ENCODE results near the gene KIAA0513. TPM values are rescaled to one million over a fixed set of nuclear protein-coding genes. Genes with fewer than 3 reads are reported as not detected.
A peak's percentile ranks its signal among the peaks of the same experiment; 100 is the strongest.

Gene KIAA0513
- total RNA-seq, 2 donors from 2014 or later: 14.7 to 15.8 TPM

DNA sequence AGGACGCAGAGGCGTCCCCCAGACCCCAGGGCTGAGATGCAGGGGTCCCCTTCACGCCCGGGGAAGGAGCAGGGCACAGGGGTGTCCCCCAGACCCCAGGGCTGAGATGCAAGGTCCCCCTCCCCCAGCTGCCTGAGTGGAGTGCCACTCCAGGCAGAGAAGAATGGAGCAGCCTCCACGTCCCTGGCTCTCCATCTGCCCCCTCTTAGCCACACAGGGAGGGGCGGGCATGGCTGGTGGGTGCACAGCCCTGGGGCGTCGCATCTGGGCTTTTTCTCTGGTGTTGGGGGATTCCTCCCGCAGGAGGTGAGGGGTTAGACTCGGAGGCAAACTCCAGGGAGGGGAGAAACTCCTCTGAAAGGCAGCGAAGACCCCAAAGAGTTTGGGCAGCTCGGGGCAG, 67.2 kb downstream of the KIAA0513 start:
- no peak for DNase-seq (ENCODE audit: low spot score)
- intact Hi-C loops (cut with DNase I): no loop called here

GRCh38 chr16:85096921-85097320, 69.3 kb downstream of the KIAA0513 start:
- intact Hi-C loops (cut with DNase I): no loop called here
- no peak for DNase-seq (ENCODE audit: low spot score)

DNA sequence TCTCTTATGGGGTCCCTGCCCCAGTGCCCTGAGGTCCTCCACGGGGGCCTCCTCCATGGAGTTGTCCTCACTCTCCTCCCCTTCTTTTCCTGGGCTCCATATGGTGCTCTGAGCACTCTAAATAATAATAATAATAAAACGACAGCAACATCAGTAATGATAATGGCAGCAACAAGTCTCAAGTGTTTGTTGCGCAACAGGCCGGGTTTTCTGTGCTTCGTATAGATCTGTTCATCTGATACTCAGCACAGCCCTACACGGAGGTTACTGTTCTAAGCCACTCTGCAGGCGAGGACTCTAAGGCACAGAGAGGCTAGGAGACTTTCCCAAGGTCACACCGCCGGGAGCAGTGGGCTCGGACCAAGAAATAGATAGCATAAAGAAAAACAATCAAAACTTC, 71.0 kb downstream of the KIAA0513 start:
- intact Hi-C loops (cut with DNase I): no loop called here
- no peak for DNase-seq (ENCODE audit: low spot score)

DNA sequence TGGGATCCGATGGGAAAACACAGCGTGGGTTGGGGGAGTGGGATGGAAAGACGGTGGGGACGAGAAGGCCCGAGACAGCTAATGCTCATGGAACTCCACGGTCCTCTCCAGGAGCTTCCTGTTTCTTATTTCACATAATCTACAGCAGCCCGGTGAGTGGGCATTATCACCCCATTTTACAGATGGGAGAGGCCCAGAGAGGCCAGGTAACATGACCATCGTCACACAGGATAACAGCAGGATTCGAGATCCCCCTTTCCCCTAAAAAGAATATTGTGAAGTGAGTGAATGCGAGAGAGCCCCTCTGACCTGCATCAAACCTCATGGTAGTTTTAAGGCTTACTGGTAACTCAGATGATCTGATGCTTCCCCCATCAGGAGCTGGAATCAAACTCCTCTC, 72.7 kb downstream of the KIAA0513 start:
- no peak for DNase-seq (ENCODE audit: low spot score)
- intact Hi-C loops (cut with DNase I): no loop called here

GRCh38 chr16:85101956-85102630, 74.5 kb downstream of the KIAA0513 start:
- no peak for DNase-seq (ENCODE audit: low spot score)
- intact Hi-C loops (cut with DNase I): no loop called here

DNA sequence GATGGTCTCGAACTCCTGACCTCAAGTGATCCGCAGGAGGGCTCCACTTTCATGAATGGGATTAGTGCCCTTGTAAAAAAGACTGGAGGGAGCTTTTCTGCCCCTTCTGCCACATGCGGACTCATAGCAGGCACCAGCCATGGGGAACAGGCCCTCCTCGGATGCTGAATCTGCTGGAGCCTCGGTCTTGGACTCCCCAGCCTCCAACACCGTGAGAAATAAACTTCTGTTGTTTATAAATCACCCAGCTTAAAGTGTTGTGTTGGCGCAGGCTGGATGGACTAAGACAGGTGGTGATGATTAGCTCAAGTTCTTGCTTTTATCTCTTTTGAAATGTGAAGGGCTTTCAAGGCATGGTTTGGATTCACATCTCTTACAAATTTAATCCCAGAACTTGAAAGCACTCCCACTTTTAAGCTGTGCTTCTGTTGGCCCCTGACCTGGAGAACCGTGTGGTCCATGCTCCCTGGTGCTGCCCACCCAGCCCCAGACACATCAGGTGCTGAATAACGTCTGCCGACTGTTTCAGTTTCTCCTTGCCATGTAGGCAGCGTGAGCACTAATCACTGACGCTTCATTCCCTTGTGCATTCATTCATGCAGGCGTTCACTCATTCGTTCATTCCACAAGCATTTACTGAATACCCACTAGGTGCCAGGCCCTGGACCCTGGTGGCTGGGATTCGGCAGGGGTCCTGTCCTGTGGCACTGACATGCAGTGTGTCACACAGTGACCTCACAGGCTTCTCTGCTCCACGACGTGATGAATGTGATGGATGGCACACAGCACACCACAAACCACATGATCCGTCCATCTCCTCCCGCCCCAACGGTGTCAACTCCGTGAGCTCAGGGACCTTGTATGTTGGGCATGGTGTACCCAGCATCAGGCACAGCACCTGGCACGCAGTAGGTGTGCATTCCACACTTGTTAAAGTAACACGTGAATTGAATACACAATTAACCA, 75.8 kb downstream of the KIAA0513 start:
- intact Hi-C loops (cut with DNase I): no loop called here
- DNase-seq (ENCODE audit: low spot score): no peak

DNA sequence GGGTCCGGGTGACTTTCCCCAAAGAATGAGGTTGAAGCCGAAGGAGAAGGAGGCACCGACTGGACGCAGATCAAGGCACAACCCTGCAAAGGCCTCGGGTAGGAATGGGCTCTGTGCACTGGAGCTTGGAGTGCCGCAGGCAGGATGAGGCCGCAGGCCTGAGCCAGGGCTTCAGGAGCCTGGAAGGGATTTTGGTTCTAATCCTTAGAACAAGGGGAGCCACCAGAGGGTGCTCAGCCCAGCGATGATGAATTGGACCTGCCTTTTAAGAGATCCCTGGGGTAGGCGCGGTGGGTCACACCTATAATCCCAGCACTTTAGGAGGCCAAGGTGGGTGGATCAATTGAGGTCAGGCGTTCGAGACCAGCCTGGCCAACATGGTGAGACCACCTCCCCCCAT, 76.6 kb downstream of the KIAA0513 start:
- no peak for DNase-seq (ENCODE audit: low spot score)
- intact Hi-C loops (cut with DNase I): no loop called here

GRCh38 chr16:85104821-85105391, 77.3 kb downstream of the KIAA0513 start:
- no peak for DNase-seq (ENCODE audit: low spot score)
- intact Hi-C loops (cut with DNase I): no loop called here

DNA sequence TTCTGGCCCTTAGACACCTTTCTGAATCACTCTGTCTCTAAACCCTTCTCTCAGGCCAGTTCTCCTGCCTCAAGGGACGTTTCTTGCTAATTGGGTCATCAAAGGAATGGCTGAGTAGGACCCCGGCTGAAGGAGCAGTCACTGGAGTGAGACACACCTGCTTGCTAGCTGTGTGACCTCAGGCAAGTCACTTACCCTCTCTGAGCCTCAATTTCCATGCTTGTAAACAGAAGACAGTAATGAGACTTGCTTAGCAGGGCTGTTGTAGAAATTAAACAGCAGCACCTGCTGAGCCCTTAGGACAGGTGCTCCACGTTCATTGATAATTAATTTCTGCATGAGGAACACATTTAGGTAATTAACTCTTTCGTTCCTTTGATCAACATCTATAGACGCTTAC, 77.9 kb downstream of the KIAA0513 start:
- DNase-seq (ENCODE audit: low spot score): no peak
- intact Hi-C loops (cut with DNase I): no loop called here

DNA sequence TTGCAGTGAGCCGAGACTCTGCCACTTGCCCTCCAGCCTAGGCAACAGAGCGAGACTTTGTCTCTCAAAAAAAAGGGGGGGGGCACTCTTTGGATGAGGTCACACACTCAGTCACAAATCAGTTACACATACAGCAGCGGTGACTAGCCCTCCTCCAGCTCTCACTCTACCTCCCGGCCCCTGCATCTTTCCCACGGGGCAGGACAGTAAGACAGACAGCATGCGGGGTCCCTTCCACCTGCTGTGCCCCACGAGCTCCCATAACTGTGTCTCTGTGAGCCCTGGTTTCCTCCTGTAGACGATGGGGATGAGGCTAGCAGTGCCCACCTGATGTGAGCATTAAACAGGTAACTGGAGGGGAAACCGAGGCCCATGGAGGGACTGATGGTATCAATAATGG, 79.5 kb downstream of the KIAA0513 start:
- intact Hi-C loops (cut with DNase I): no loop called here
- no peak for DNase-seq (ENCODE audit: low spot score)

DNA sequence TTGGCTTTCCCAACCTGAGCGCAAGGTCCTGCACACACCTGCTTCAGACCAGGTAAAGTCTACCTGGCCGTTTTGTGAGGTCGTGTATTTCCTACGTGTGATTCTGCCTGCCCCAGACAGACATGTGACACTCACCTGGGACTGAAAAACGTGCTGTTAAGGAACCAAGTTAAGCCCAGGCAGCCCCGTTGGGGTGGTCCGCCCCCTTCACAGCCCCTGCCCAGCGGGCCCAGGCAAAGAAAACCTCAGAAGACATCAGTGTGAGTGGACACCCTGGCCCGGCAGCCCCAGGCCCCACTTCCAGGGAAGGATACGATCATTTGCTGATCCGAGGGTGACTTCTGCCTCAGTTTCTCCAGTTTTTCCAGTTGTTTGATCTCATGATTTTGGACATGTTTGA, 79.9 kb downstream of the KIAA0513 start:
- intact Hi-C loops (cut with DNase I): no loop called here

DNA sequence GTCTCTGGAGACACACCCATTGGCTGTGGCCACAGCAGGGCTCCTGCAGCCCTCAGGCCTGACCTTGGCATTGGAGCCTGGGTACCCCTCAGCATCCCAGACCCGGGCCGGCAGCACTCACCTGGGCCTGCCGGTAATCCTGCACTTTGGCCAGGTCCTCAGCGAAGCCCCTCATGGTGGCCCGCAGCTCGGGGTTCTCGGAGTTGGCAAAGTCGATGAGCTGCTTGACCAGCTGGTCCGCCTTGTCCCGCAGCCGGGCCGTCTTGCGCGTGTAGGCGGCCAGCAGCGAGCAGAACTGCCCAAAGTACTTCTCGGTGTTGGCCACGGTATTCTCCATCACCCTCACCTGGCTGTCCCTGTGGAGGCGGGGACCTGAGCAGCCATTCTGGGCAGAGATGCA, 82.5 kb downstream of the KIAA0513 start:
- DNase-seq (ENCODE audit: low spot score): no peak
- intact Hi-C loops (cut with DNase I): loop anchor here in 1 of 2 donors (5.0 to 10.0 kb wide), 2 partner anchors 142 to 505 kb away; partner anchors contain the start of gene GSE1

More for the DNA sequence above, 79.9 kb downstream of the KIAA0513 start:
- no peak for DNase-seq (ENCODE audit: low spot score)

DNA sequence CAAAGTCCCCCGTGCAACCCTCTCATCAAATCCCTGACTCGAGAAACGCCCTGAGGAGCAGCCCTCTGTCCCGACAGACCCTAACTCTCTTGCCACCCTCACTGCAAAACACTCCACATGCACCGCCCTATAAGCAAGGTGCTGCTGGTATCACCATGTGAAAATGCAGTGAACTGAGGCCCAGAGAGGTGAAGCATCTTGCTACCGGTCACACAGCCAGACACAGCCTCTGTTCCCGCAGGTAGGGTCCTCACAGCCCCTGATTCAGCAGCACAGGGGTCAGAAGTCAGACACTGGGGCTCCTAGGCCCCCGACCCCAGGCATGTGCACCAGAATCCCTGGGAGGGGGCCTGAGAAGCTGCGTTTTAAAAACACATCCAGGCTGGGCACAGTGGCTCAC, 83.6 kb downstream of the KIAA0513 start:
- intact Hi-C loops (cut with DNase I): loop anchor here in 1 of 2 donors (5.0 to 10.0 kb wide), 2 partner anchors 141 to 504 kb away; partner anchors contain the start of gene GSE1
- DNase-seq (ENCODE audit: low spot score): no peak

DNA sequence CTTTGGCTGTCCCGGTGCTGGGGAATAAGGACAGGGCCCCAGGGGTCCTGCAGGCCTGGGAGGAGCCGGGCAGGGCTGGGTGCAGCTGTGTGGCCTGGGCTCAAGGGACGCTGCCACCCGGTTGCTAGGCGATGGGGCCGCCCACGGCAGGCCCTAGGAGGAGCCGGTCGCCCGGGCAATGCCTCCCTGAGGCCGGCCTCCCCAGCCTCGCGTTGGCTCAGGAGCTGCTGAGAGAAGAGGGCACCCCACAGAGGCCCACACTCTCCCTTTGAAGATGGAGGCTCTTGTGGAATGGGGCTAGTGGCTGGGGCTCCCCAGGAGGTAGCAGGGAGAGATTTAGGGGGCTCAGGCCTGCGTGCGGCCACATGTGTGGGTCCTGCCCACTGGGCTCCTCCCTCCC, 84.8 kb downstream of the KIAA0513 start, which contains the start of gene CIBAR2:
TSS of gene CIBAR2 (minus strand) at position 109 of the 400 bp plus-strand sequence. CDS start 120 bp downstream, outside the sequence.
- DNase-seq (ENCODE audit: low spot score): no peak
- intact Hi-C loops (cut with DNase I): loop anchor here in 1 of 2 donors (5.0 to 10.0 kb wide), 2 partner anchors 140 to 502 kb away; partner anchors contain the start of gene GSE1

DNA sequence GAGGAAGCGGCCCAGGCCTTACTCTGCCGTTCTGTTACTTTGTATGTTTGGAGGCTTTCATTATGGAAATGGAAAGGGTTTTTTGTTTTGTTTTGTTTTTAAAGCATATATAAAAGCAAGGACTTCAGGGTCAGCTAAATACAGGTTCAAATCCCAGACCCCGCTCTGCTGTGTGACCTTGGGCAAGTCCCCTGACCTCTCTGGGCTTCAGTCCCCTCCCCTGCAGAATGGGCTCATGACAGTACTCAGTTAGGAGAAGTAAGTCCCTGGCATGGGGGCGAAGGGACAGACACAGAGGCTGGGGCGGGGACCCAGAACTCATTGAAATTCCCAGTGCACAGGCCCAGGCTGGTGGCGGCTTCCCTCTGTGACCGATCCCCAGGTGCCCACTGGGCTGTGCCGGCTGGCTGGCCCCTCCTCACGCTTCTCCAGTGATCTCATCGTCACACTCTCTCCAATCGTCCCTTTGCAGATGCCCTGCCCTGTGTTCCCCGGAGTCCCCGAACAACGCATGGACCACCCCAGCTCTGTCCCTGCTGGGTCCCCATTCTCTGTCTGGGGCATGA, 85.7 kb downstream of the KIAA0513 start:
- intact Hi-C loops (cut with DNase I): loop anchor here in 1 of 2 donors (5.0 to 10.0 kb wide), 2 partner anchors 139 to 502 kb away; partner anchors contain the start of gene GSE1
- no peak for DNase-seq (ENCODE audit: low spot score)

DNA sequence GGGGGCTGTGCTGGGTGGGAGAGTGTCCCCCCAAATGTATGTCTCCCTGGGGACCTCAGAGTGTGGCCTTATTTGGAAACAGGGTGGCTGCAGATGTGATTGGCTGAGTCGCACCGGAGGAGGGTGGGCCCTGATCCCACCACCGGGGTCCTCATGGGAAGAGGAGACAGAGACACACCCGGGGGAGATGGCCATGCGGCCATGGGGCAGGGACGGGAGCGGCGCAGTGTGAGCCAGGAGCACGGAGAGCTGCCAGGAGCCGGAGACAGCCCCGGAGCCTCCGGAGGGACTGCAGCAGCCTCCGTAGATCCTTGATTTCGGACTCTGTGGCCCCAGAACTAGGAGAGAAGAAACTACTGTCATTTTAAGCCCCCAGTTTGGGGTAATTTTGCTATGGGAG, 86.3 kb downstream of the KIAA0513 start:
- DNase-seq (ENCODE audit: low spot score): no peak
- intact Hi-C loops (cut with DNase I): loop anchor here in 1 of 2 donors (5.0 to 10.0 kb wide), 2 partner anchors 138 to 501 kb away; partner anchors contain the start of gene GSE1

GRCh38 chr16:85114909-85115567, 87.4 kb downstream of the KIAA0513 start:
- DNase-seq (ENCODE audit: low spot score): peak; percentile 95

DNA sequence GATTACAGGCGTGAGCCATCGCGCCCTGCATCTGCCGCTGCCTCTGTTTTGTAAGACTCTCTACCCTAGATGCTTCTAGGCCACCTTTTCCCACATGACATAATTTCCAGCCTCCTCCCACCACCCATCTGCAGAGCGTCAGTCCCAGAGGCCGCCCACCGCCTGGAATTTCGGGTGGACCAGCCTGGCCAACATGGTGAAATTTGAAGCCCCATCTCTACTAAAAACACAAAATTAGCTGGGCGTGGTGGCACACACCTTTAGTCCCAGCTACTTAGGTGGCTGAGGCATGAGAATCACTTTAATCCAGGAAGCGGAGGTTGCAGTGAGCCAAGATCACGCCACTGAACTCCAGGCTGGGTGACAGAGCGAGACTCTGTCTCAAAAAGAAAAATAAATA, 89.8 kb downstream of the KIAA0513 start:
- DNase-seq (ENCODE audit: low spot score): no peak
- intact Hi-C loops (cut with DNase I): loop anchor here in 1 of 2 donors (2.0 to 10.0 kb wide), 3 partner anchors 43 to 497 kb away; partner anchors contain the start of gene GSE1

More at GRCh38 chr16:85114909-85115567, 87.4 kb downstream of the KIAA0513 start:
- intact Hi-C loops (cut with DNase I): loop anchor here in 1 of 2 donors (5.0 to 10.0 kb wide), 3 partner anchors 57 to 500 kb away; partner anchors contain the start of gene GSE1

DNA sequence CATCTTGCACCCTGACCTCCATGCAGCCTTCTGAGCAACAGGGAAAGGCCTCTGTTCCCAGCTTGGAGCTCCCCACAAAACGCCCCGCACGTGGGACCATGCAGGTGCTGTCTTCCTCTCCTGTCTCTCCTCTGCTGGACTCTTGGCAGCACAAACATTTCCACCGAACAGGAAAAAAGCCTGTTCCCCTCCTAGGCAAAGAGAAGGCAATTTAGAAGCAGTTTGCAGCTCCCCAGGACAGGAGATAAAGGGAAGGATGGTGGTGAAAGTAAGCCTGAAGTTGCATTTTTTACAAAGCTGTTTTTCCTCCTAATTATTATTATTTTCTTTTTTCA, 92.4 kb downstream of the KIAA0513 start:
- intact Hi-C loops (cut with DNase I): no loop called here
- no peak for DNase-seq (ENCODE audit: low spot score)
